HG03060 (cell line): ENCODE results near the gene CYTH4.

Experiments
- ATAC-seq: cut with Tn5 transposase; IDR thresholded peaks from one replicate; pipeline ENCODE4 v1.9.1; 2021; ENCODE audit warnings: low read depth, moderate number of reproducible peaks; ENCODE audit not compliant: unreplicated experiment

The CYTH4 gene

GRCh38 chr22:37267661-37268413 lies 14.5 kb upstream of the CYTH4 start:
- ATAC-seq = no peak

- no peak for ATAC-seq
Measured at GRCh38 chr22:37269936-37270678, 12.2 kb upstream of the CYTH4 start.

GRCh38 chr22:37270928-37271650 lies 11.2 kb upstream of the CYTH4 start:
- no peak for ATAC-seq

- ATAC-seq = no peak
Measured at GRCh38 chr22:37273126-37273845, 9.0 kb upstream of the CYTH4 start.

GRCh38 chr22:37273846-37274225 lies 8.5 kb upstream of the CYTH4 start:
- ATAC-seq = no peak

GRCh38 chr22:37274380-37274862 lies 7.9 kb upstream of the CYTH4 start:
- ATAC-seq = no peak

- no peak for ATAC-seq
Measured at GRCh38 chr22:37275134-37275533, 7.2 kb upstream of the CYTH4 start.

- no peak for ATAC-seq
Measured at GRCh38 chr22:37275622-37276021, 6.7 kb upstream of the CYTH4 start.

GRCh38 chr22:37276776-37277175 lies 5.5 kb upstream of the CYTH4 start:
- no peak for ATAC-seq

- ATAC-seq = no peak
Measured at GRCh38 chr22:37277384-37277783, 4.9 kb upstream of the CYTH4 start.

GRCh38 chr22:37278261-37278660 lies 4.0 kb upstream of the CYTH4 start:
- ATAC-seq = no peak

- ATAC-seq = no peak
Measured at GRCh38 chr22:37279331-37280181, 2.8 kb upstream of the CYTH4 start.

- no peak for ATAC-seq
Measured at GRCh38 chr22:37280718-37281117, 1.6 kb upstream of the CYTH4 start.

GRCh38 chr22:37281195-37281594 lies 1.1 kb upstream of the CYTH4 start:
- no peak for ATAC-seq

GRCh38 chr22:37281646-37282384 lies 493 bp upstream of the CYTH4 start:
- no peak for ATAC-seq

- ATAC-seq = no peak
Measured at GRCh38 chr22:37283393-37283937, 1.2 kb downstream of the CYTH4 start.

GRCh38 chr22:37284126-37284804 lies 2.0 kb downstream of the CYTH4 start:
- no peak for ATAC-seq

GRCh38 chr22:37284805-37285355 lies 2.6 kb downstream of the CYTH4 start:
- no peak for ATAC-seq
